ENCODE results near the gene CCNB2. TPM values are rescaled to one million over a fixed set of nuclear protein-coding genes. Genes with fewer than 3 reads are reported as not detected.
"Not testable (repeated sequence)": the region's sequence is repeated elsewhere in the genome, so short reads cannot be mapped to it uniquely, and the experiment has no call there.

Gene CCNB2
- polyA plus RNA-seq (ENCODE audit: insufficient read length in 4 of 4): 10 to 100 TPM; 39.9 to 43.8 (median 42.1) TPM

DNA sequence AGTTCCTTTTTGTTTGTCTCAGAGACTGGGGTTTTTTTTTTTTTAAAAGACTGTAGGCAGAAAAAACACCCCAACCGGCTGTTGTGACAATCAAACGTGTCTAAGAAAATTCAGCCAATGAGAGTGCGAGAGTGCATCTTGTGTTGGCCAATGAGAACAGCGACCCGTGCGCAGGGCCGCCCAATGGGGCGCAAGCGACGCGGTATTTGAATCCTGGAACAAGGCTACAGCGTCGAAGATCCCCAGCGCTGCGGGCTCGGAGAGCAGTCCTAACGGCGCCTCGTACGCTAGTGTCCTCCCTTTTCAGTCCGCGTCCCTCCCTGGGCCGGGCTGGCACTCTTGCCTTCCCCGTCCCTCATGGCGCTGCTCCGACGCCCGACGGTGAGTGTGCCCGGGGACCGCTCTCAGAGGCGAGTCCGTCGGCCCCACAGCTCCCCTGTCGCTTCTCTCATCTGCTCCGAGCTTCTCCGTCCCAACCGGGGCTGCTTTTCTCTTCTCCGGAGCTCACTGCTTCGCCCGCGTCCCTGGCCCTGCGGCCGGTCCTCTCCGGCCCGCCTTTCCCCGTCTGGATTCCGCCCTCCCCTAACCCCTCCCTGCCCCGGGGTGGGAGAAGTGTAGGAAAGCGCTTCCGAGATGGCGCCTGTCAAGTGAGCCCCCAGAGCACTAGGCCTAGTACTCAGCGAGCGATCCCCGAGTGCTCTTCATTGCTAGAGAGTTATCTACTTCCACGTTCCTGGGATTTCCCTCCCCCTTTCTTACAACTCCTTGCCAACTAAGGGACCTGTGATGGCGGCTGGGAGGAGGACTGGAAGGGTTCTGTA is at the start of gene CCNB2:
Gene CCNB2, plus strand, starts transcription at position 235 of the 821 bp plus-strand sequence. Its CDS starts 123 bp downstream, at position 358.
- DNase-seq (ENCODE audit: low read depth in 4 of 4, low spot score in 3 of 4): peak; percentile 83 to 87 (median 86)

DNA sequence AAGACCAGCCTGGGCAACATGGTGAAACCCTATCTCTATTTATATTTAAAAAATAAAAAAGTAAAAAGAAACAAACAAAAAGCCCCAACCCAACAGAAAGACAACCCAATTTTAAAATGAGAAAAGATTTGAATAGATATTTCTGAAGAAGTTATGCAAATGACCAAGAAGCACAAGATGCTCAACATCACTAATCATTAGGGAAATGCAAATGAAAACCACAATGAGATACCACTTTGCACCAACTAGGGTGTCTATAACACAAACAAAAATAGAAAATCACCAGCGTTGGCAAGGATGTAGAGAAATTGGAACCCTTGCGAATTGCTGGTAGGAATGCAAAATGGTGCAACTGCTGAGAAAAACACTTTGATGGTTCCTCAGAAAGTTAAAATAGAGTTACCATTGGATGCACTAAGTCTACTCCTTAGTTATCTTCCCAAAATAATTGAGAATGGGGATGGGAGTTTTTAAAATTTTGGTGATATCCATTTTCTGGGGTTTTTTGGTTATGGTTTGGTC is 45.8 kb upstream of the CCNB2 start:
- no peak for DNase-seq (ENCODE audit: low read depth in 4 of 4, low spot score in 3 of 4)

DNA sequence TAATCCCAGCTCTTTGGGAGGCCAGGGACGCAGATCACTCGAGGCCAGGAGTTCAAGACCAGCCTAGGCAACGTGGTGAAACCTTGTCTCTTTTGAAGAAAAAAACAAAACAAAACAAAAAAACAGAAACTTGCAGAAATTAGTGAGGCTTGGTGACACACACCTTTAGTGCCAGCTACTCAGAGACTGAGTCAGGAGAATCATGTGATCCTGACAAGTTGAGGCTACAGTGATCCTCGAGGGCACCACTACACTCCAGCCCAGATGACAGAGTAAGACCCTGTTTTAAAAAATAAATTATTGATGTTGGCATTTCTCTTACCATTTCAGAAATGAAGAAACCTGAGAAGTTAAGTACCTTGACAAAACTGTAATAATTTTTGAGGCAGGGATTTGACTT is 44.6 kb upstream of the CCNB2 start:
- no peak for DNase-seq (ENCODE audit: low read depth in 4 of 4, low spot score in 3 of 4)

DNA sequence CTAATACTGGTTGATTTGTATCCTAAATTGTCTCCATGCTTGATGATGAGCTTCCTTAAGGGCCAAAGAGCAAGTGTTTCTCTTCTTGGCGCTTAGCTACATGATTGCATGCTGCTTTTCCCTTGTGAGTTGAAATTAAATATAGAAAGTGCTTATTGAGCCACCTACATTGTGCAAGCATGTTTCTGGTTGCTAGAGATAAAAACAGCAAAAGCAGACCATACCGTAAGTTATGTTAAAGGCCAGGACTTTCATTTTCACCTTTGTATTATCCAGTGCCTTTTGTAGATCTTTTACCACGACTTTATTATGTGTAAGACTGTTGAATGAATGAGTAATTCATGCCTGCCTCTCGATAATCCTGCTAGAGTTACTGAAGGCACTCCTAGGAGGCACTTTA is 41.9 kb upstream of the CCNB2 start:
- DNase-seq (ENCODE audit: low read depth in 4 of 4, low spot score in 3 of 4): no peak

DNA sequence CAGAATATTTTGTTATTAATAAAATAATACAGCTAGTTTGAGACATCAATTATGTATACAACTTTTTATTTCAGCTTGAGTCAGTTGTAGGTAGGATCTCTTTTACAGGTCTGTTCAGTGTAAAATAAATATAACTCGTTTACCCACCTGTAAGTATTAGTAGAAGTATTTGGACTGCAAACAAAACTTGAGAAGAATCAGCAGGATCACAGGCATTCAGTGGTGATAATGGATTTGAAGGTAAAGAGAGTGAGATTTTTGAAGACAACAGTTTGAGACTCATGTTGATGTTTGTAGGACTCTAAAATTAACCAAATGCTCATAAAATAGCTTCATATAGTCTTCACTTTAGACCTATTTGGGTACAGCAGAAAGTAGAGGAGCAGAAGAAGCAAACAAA is 35.5 kb upstream of the CCNB2 start:
- DNase-seq (ENCODE audit: low read depth in 4 of 4, low spot score in 3 of 4): no peak

DNA sequence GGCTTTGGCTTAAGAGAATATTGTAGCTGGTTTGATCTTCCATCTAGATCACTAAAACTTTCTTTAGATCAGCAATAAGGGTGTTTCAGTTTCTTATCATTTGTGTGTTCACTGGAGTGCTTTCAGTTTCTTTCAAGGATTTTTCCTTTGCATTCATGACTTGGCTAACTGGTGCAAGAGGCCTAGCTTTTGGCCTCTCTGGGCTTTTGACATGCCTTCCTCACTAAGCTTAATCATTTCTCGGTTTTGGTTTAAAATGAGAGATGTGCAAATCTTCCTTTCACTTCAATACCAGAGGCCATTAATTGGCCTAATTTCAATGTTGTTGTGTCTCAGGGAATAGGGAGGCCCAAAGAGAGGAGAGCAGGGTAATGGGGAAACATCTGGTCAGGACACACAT is 30.3 kb upstream of the CCNB2 start:
- no peak for DNase-seq (ENCODE audit: low read depth in 4 of 4, low spot score in 3 of 4)

DNA sequence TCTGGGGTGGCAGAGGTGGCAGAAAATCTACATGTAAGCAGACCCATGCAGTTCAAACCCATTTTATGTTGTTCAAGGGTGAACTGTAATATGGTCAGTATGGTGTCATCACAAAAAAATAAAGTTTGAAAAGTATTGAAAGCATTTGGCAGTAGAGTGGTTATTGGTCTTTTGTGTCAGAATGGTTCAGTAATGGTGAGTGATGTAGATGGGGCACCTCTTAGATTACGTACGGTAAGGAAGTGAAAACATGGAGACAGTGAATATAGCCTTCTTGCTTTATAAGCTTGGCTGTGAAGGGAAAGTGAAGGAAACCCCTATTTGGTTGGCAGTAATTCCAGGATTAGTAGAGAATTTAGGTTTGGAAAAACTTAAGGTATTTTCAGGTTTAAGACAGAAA is 17.2 kb upstream of the CCNB2 start:
- DNase-seq (ENCODE audit: low read depth in 4 of 4, low spot score in 3 of 4): no peak

DNA sequence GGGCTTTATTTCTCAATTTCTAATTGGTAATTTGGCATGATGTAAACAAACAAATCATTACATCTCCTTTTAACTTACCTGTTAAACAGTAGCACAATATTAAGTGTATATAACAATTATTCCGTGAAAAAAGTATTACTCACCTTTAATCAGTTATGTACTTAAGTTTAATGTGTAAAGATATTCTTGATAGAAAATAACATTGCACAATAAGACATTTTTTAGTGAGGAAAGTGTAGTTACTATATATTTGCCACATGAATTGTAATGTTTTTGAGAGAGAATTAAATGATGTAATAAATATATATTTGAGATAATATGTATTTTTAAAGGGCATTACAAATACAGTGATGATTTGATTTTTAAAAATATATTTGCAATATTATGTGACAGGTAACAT is 10.9 kb upstream of the CCNB2 start:
- no peak for DNase-seq (ENCODE audit: low read depth in 4 of 4, low spot score in 3 of 4)

DNA sequence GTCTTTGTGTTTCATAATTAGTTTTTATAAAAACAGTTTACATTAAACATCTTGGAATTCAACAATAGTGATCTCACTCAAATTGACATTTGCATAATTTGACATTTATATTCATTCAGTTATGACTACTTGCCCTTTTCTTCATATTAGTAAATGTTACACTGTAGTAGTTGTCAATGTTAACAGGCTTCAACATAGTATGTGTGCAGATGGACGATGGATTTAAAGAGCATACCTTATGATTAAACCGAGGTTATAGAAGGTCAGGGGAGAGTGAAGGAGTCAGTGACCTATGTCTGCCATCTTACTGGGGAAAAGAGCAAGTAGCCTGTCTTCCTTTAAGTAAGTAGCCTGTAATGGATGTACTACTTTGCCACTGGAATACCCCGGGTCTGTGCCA is 8.5 kb upstream of the CCNB2 start:
- DNase-seq (ENCODE audit: low read depth in 4 of 4, low spot score in 3 of 4): no peak

DNA sequence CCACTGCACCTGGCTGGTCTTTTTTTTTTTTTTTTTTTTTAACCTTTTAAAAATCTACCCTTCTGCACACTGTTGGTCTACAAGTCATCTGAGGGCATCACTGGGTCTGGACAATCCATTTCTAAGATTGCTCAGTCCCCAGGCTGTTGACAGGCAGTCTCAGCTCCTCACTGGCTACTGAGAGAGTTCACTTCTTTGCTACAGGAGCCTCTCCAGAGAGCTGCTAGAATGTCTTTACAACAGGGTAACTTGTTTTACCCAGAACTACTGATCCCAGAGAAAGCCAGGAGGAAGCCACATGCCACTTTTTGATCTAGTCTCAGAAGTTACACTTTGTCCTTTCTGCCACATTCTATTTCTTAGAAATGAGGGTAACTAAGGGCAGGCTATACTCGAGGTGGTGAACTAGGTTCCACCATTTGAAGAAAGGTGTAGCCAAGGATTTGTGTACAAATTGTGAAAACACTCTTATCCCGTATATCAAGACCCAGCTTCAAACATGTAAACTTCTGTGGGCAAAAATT is 5.7 kb upstream of the CCNB2 start:
- no peak for DNase-seq (ENCODE audit: low read depth in 4 of 4, low spot score in 3 of 4)

DNA sequence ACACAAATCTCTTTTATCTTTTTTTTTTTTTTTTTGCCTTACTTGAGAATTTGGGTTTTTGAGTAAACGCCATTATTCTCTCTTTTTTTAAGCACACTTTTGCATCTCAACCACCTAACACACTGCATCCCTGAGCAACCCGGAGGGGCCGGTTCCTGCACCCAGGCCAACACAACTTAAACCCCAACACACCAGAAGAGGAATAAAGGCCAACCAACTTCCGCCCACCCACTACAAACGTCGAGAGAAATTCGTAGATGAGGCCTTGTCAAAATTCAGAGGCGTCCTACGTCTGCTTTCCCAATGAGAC is 389 bp upstream of the CCNB2 start:
- DNase-seq (ENCODE audit: low read depth in 4 of 4, low spot score in 3 of 4): peak in 1 of 4 donors; percentile 10

DNA sequence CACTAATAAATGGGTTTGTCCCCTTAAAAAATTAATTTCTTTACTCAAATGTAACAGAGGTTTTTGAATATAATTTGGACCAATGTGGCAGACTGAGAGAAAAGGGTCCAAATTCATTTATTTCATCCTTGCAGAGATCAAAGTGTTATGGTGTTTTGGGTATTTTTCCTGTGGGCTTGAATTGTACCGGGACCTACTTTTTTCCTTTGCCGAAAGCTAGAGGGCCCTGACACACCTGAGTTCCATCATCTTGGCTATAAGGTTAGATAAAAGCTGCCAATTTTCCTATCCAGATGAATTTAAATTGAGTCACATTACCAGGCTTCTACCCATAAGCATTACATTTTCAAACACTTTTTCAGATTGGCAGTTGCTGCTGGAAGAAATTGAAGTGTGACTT is 908 bp downstream of the CCNB2 start:
- no peak for DNase-seq (ENCODE audit: low read depth in 4 of 4, low spot score in 3 of 4)

DNA sequence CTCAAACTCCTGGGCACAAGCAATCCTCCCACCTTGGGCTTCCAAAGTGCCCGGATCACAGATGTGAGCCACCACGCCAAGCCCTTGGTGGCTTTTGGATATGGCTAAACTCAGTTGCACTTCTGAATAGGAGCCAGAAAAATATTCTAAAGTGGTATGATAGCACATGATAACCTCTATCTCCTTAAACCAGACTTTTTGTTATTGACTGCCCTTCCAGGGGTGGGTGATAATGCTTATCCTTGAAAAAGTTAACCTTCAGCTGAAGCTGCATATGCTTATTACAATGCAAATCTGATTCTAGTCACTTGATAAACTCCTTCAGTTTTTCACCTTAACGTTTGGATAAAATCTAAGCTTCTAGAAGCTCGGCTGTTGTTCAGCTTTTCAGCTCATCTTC is 6.3 kb downstream of the CCNB2 start:
- no peak for DNase-seq (ENCODE audit: low read depth in 4 of 4, low spot score in 3 of 4)

DNA sequence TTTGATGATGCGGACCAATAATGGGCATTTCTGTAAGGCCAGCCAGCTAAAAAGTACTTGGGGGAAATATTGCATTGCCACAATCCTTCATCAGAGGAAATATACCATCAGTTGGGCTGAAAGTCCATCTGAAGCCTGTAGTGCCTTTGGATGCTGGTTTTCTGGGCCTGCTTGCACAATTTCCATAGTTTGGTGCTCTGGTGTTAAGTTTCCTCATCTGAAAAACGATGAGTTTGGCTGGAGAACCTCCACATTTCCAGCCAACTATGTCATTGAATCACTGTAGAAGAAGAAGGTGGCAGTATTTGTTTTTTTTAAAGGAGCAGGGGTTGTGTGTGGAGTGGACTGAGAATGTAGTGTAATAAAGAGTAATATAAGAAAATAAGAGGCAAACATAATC is 10.1 kb downstream of the CCNB2 start:
- no peak for DNase-seq (ENCODE audit: low read depth in 4 of 4, low spot score in 3 of 4)

DNA sequence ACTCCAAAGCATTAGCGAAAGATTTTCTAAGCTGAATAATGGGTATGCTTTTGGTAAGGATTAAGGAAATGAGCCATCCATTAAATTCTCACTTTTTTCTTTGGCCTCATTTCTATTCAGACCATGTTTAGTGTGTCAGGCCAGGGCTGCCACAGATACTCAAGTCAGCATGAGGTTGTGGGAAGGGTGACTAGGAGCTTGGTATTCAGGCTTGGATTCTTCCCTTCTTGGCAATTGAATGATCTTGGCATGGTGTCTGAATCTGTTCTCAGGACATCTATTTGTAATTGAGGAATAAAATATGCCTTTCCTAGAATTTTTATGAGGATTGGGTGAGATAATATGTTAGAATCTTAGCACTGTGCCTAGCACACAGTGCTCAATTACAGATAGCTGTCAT is 11.2 kb downstream of the CCNB2 start:
- DNase-seq (ENCODE audit: low read depth in 4 of 4, low spot score in 3 of 4): no peak

DNA sequence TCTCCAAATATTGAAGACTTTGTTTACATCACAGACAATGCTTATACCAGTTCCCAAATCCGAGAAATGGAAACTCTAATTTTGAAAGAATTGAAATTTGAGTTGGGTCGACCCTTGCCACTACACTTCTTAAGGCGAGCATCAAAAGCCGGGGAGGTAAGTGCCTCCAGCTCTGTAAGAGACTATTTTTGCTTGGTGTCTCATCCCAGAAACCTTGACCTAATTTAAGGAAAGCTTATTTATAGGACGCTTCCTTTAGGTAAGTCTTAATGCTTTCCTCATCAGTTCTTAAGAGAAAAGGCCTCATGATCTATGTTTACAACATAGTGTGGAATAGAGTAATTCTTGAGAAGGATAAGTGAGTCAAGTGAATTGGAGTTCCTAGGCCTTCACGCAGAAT is 11.8 kb downstream of the CCNB2 start:
- DNase-seq (ENCODE audit: low read depth in 4 of 4, low spot score in 3 of 4): no peak

DNA sequence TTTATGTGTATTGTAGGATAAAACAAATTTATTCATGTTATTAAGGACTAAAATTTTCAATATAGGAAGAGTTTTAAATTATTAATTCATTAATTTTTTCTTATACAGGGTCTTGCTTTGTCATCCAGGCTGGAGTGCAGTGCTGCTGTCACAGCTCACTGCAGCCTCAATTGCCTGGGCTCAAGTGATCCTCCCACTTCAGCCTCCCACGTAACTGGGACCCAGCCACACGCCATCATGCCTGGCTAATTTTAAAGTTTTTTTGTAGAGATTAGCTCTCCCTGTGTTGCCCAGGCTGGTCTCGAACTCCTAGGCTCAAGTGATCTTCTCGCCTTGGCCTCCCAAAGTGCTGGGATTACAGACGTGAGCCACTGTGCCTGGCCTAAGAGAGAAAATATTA is 14.7 kb downstream of the CCNB2 start:
- no peak for DNase-seq (ENCODE audit: low read depth in 4 of 4, low spot score in 3 of 4)

DNA sequence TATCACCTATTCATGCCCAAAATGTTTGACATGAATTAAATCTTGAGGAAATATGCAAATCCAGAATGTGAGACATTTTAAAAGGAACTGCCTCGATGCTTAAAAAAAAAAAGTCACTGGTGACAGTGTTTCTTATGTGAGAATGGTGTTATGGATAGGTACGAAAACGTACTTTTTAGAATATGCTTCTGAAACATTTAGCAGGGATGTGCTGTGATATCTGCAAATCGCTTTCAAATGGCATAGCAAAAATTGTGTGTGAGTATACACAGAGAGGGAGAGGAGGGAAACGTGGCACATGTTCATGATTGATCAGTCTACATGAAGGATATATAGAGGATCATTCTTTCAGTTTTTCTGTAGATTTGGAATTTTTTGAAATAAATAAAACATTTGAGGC is 16.0 kb downstream of the CCNB2 start:
- no peak for DNase-seq (ENCODE audit: low read depth in 4 of 4, low spot score in 3 of 4)

DNA sequence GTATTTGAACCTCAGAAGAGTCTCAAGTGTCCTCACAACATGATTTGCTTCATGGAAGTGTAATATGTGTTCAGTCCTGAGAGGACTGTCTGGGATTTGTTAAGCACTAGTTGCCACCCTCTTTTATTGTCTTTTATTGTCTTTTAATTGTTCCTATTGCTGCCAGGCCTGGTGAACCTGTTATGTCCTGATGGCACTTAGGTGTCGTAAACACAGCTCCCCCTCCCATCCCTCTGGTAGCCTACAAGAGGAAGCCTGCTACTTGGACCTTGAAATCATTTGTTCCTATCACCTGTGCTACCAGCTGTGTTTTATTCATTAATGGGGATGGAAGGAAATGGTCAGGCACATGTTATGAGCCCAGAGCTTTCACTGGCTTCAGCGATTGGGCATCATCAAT is 19.3 kb downstream of the CCNB2 start:
- no peak for DNase-seq (ENCODE audit: low read depth in 4 of 4, low spot score in 3 of 4)

DNA sequence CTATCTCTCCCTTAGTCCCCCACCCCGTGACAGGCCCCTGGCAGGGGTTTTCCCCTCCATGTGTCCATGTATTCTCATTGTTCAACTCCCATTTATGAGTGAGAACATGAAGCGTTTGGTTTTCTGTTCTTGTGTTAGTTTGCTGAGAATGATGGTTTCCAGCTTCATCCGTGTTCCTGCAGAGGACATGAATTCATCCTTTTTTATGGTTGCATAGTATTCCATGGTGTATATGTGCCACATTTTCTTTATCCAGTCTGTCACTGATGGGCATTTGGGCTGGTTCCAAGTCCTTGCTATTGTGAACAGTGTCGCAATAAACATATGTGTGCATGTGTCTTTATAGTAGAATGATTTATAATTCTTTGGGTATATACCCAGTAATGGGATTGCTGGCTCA is 20.7 kb downstream of the CCNB2 start:
- DNase-seq (ENCODE audit: low read depth in 4 of 4, low spot score in 3 of 4): not testable (repeated sequence)

DNA sequence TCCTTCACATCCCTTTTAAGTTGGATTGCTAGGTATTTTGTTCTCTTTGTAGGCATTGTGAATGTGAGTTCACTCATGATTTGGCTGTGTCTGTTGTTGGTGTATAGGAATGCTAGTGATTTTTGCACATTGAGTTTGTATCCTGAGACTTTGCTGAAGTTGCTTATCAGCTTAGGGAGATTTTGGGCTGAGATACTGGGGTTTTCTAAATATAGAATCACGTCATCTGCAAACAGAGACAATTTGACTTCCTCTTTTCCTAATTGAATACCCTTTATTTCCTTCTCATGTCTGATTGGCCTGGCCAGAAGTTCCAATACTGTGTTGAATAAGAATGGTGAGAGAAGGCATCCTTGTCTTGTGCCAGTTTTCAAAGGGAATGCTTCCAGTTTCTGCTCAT is 22.3 kb downstream of the CCNB2 start:
- DNase-seq (ENCODE audit: low read depth in 4 of 4, low spot score in 3 of 4): not testable (repeated sequence)

DNA sequence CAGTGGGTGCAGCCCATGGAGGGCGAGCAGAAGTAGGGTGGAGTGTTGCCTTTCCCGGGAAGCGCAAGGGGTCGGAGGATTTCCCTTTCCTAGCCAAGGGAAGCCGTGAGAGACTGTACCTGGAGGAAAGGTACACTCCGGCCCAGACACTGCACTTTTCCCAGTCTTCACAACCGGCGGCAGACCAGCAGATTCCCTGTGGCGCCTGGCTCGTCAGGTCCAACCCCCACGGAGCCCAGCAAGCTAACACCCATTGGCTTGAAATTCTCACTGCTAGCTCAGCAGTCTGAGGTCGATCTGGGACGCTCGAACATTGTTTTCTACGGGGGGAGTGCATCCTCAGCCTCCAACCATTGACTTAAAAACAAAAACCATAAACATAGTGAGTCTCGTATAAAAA is 26.5 kb downstream of the CCNB2 start:
- DNase-seq (ENCODE audit: low read depth in 4 of 4, low spot score in 3 of 4): no peak
